H1 (cell line): ENCODE measurements around the gene NAA11. TPM values are rescaled to one million over a fixed set of nuclear protein-coding genes. Genes with fewer than 3 reads are reported as not detected.

Experiments
- CTCF ChIA-PET: fragments of 300-600 bp; sonication (Branson Sonifier 250); formaldehyde crosslinking; loops from one replicate; lab custom pipeline; 2021; ENCODE audit not compliant: partially characterized antibody; lab: Charles Lee
- POLR2A ChIA-PET: fragments of 300-600 bp; sonication (Branson Sonifier 250); formaldehyde crosslinking; loops from one replicate; lab custom pipeline; 2021; ENCODE audit warnings: inconsistent platforms; ENCODE audit not compliant: partially characterized antibody; lab: Charles Lee
- DNase-seq, 2 experiments: peaks; one replicate each; pipeline versions ENCODE4 v3.0.0 to v3.0.0-alpha.2; 2010 to 2022; ENCODE audit warnings: low spot score in 2 of 2, low read depth in 1 of 2, mixed read lengths in 1 of 2
- FAIRE-seq: peaks from 2 replicates; lab custom pipeline; 2011; peaks lifted over from hg19 to GRCh38; lab: Jason Lieb, UNC
- H2AFZ ChIP-seq: 2 replicates; pipeline ENCODE4 v1.8.1; 2012; ENCODE audit warnings: low read length, inconsistent platforms
- H2AK5ac ChIP-seq: 2 replicates; pipeline ENCODE4 v1.6.1; 2013; ENCODE audit warnings: low read depth, low read length
- H2BK120ac ChIP-seq: replicated peaks from 2 replicates; pipeline ENCODE3; 2013; ENCODE audit warnings: low read depth, low read length, inconsistent platforms
- H2BK12ac ChIP-seq: 2 replicates; pipeline ENCODE4 v1.6.1; 2013; ENCODE audit warnings: low read depth, low read length
- H2BK15ac ChIP-seq: 2 replicates; pipeline ENCODE4 v1.6.1; 2013; ENCODE audit warnings: low read length
- H2BK20ac ChIP-seq: 2 replicates; pipeline ENCODE4 v1.6.1; 2013; ENCODE audit warnings: low read length
- H2BK5ac ChIP-seq: 2 replicates; pipeline ENCODE4 v1.6.1; 2013; ENCODE audit warnings: low read depth, low read length
- H3K14ac ChIP-seq: 2 replicates; pipeline ENCODE4 v1.6.1; 2013; ENCODE audit warnings: inconsistent platforms; ENCODE audit not compliant: insufficient read length
- H3K18ac ChIP-seq: 2 replicates; pipeline ENCODE4 v1.6.1; 2013; ENCODE audit warnings: low read length; ENCODE audit errors: extremely low read depth
- H3K23ac ChIP-seq: 2 replicates; pipeline ENCODE4 v1.6.1; 2013; ENCODE audit warnings: inconsistent platforms; ENCODE audit not compliant: insufficient read length
- H3K23me2 ChIP-seq: 2 replicates; pipeline ENCODE4 v1.6.1; 2013; ENCODE audit warnings: low read depth, low read length
- H3K27ac ChIP-seq: 2 replicates; pipeline ENCODE4 v1.6.1; 2011; ENCODE audit warnings: low read depth, low read length, inconsistent platforms
- H3K27me3 ChIP-seq, 4 experiments: replicated peaks in 1 of 4; 1 replicate in 1 of 4; 2 replicates in 3 of 4; pipeline versions ENCODE4 v1.6.1 to v1.8.1; 2011 to 2013; ENCODE audit warnings: low read length in 3 of 4, mild to moderate bottlenecking in 3 of 4, inconsistent platforms in 2 of 4, mixed read lengths in 2 of 4, moderate library complexity in 1 of 4; ENCODE audit not compliant: control insufficient read depth in 3 of 4, insufficient read depth in 3 of 4; ENCODE audit errors: extremely low read depth in 1 of 4
- H3K36me3 ChIP-seq, 4 experiments: 2 replicates each; pipeline versions ENCODE4 v1.6.1 to v1.8.1; 2011 to 2013; ENCODE audit warnings: mild to moderate bottlenecking in 4 of 4, low read length in 3 of 4, moderate library complexity in 2 of 4, control low read depth in 1 of 4, inconsistent platforms in 1 of 4; ENCODE audit not compliant: insufficient read depth in 4 of 4, control insufficient read depth in 2 of 4
- H3K4ac ChIP-seq: replicated peaks from 2 replicates; pipeline ENCODE3; 2013; ENCODE audit warnings: low read length, low read depth, mixed read lengths, inconsistent platforms; ENCODE audit not compliant: insufficient read length
- H3K4me1 ChIP-seq, 4 experiments: replicated peaks in 1 of 4; 1 replicate in 1 of 4; 2 replicates in 3 of 4; pipeline versions ENCODE4 v1.6.1 to v1.8.1; 2011 to 2013; ENCODE audit warnings: low read length in 3 of 4, inconsistent platforms in 2 of 4, mixed read lengths in 1 of 4; ENCODE audit not compliant: insufficient read depth in 4 of 4, control insufficient read depth in 3 of 4
- H3K4me2 ChIP-seq, 2 experiments: 2 replicates each; pipeline versions ENCODE4 v1.6.1 to v1.8.1; 2011 to 2013; ENCODE audit warnings: low read depth in 2 of 2, low read length in 2 of 2, control low read depth in 1 of 2, inconsistent platforms in 1 of 2, mild to moderate bottlenecking in 1 of 2; ENCODE audit not compliant: insufficient read depth in 1 of 2
- H3K4me3 ChIP-seq, 4 experiments: fragments of 200-600, 300-600 bp in 1 of 4; sonication (generic), shearing (Covaris generic), sonication (Bioruptor Twin) in 1 of 4; 2 replicates each; pipeline versions ENCODE4 v1.5.1 to v1.8.1; 2011 to 2016; ENCODE audit warnings: low read length in 4 of 4, low read depth in 3 of 4, control low read depth in 2 of 4, inconsistent platforms in 2 of 4, mild to moderate bottlenecking in 2 of 4, mixed read lengths in 1 of 4, moderate library complexity in 1 of 4; ENCODE audit not compliant: insufficient read depth in 2 of 4; ENCODE audit errors: extremely low read depth in 1 of 4
- H3K56ac ChIP-seq: replicated peaks from 2 replicates; pipeline ENCODE3; 2013; ENCODE audit warnings: low read depth, mild to moderate bottlenecking, mixed read lengths, low read length, inconsistent platforms; ENCODE audit not compliant: insufficient read length
- H3K79me1 ChIP-seq: 2 replicates; pipeline ENCODE4 v1.6.1; 2013; ENCODE audit warnings: low read depth, low read length, control low read depth
- H3K79me2 ChIP-seq, 2 experiments: 2 replicates each; pipeline versions ENCODE4 v1.6.1 to v1.8.1; 2012 to 2013; ENCODE audit warnings: low read length in 2 of 2, mild to moderate bottlenecking in 2 of 2, inconsistent platforms in 1 of 2; ENCODE audit not compliant: insufficient read depth in 2 of 2, control insufficient read depth in 1 of 2
- H3K9ac ChIP-seq, 4 experiments: replicated peaks in 1 of 4; 1 replicate in 1 of 4; 2 replicates in 3 of 4; pipeline versions ENCODE4 v1.6.1 to v1.8.1; 2011 to 2013; ENCODE audit warnings: low read depth in 3 of 4, low read length in 3 of 4, control low read depth in 2 of 4, mild to moderate bottlenecking in 2 of 4, moderate library complexity in 2 of 4, inconsistent platforms in 1 of 4; ENCODE audit errors: extremely low read depth in 1 of 4
- H3K9me3 ChIP-seq, 2 experiments: 2 replicates each; pipeline versions ENCODE4 v1.6.1 to v1.8.1; 2012 to 2013; ENCODE audit warnings: mild to moderate bottlenecking in 2 of 2, moderate library complexity in 2 of 2, control low read depth in 1 of 2, inconsistent platforms in 1 of 2, low read depth in 1 of 2, low read length in 1 of 2, mixed read lengths in 1 of 2; ENCODE audit not compliant: insufficient read depth in 2 of 2
- H4K20me1 ChIP-seq, 2 experiments: replicated peaks in 1 of 2; 2 replicates each; pipeline versions ENCODE3 to v1.8.1; 2011 to 2013; ENCODE audit warnings: inconsistent platforms in 2 of 2, low read length in 2 of 2, mild to moderate bottlenecking in 1 of 2; ENCODE audit not compliant: insufficient read depth in 2 of 2, control insufficient read depth in 1 of 2
- H4K5ac ChIP-seq: 2 replicates; pipeline ENCODE4 v1.6.1; 2013; ENCODE audit warnings: low read length, low read depth, mixed read lengths, inconsistent platforms; ENCODE audit not compliant: insufficient read length
- H4K8ac ChIP-seq: 2 replicates; pipeline ENCODE4 v1.8.0; 2013; ENCODE audit warnings: mild to moderate bottlenecking, moderate library complexity, low read length, inconsistent platforms; ENCODE audit not compliant: insufficient read depth; ENCODE audit errors: extremely low read depth
- H4K91ac ChIP-seq: replicated peaks from 2 replicates; pipeline ENCODE3; 2013; ENCODE audit warnings: low read length, mixed read lengths, inconsistent platforms; ENCODE audit not compliant: insufficient read length
- ASH2L ChIP-seq: fragments of 200-600, 300-600 bp; sonication (generic); IDR thresholded peaks from one replicate; pipeline ENCODE4 v1.7.1; 2017; ENCODE audit warnings: low read length
- ATF2 ChIP-seq: IDR thresholded peaks from 2 replicates; pipeline ENCODE4 v1.6.1; 2012; ENCODE audit warnings: low read length, inconsistent platforms
- ATF3 ChIP-seq: IDR thresholded peaks from 2 replicates; pipeline ENCODE4 v1.6.1; 2011; ENCODE audit warnings: low read depth, mild to moderate bottlenecking, low read length; ENCODE audit not compliant: insufficient read depth
- GABPA ChIP-seq: IDR thresholded peaks from 2 replicates; pipeline ENCODE4 v1.6.1; 2011; ENCODE audit warnings: mild to moderate bottlenecking, low read length, moderate library complexity, borderline replicate concordance; ENCODE audit not compliant: insufficient read depth
- PHF8 ChIP-seq: fragments of 200-600 bp; sonication (generic); conservative IDR thresholded peaks from 2 replicates; pipeline ENCODE4 v1.7.1; 2012; ENCODE audit warnings: low read depth, mild to moderate bottlenecking, inconsistent platforms, low read length, moderate library complexity
- RNF2 ChIP-seq: fragments of 200-900, 300-1000 bp; sonication (generic); IDR thresholded peaks from 2 replicates; pipeline ENCODE4 v1.7.1; 2016; ENCODE audit warnings: borderline replicate concordance, low read depth, mild to moderate bottlenecking, antibody characterized with exemption, low read length; ENCODE audit not compliant: poor library complexity, severe bottlenecking; ENCODE audit errors: missing control alignments
- TAF7 ChIP-seq: optimal IDR thresholded peaks from 2 replicates; pipeline ENCODE3; 2011; ENCODE audit warnings: low read depth, mild to moderate bottlenecking, inconsistent platforms, low read length, moderate library complexity, borderline replicate concordance
- TEAD4 ChIP-seq: IDR thresholded peaks from 2 replicates; pipeline ENCODE4 v1.6.1; 2012; ENCODE audit warnings: low read depth, low read length, inconsistent platforms, mixed read lengths
- WGBS, 2 experiments: shearing (Covaris generic) in 1 of 2; methylation state at CpG; one replicate each; pipeline versions ENCODE4 v1.1.6 to v1.1.7; 2013 to 2015; ENCODE audit warnings: low lambda C conversion rate in 2 of 2, mixed read lengths in 2 of 2, inconsistent platforms in 1 of 2, low coverage in 1 of 2, missing lambda C conversion rate in 1 of 2; ENCODE audit not compliant: insufficient replicate concordance in 2 of 2, insufficient coverage in 1 of 2, insufficient read length in 1 of 2; ENCODE audit errors: extremely low coverage in 1 of 2, missing lambda C conversion rate in 1 of 2; 5-methylcytosine and 5-hydroxymethylcytosine counted together
- long read RNA-seq, 2 experiments: library from RNA in 1 of 2; library from capped mRNA in 1 of 2; stranded (forward); transcript quantifications; one replicate each; pipeline ENCODE4 v2.0.0, GENCODE V29; 2021; ENCODE audit warnings: inconsistent platforms in 1 of 2
- polyA minus RNA-seq, 3 experiments: library from RNA; depleted of rRNA, polyadenylated mRNA; stranded (reverse); fragments of >200 nt; gene quantifications; 1 replicate in 2 of 3; 2 replicates in 1 of 3; pipeline ENCODE4 v1.2.3, GENCODE V29; 2011
- polyA plus RNA-seq, 7 experiments: library from polyadenylated mRNA; depleted of rRNA in 3 of 7; stranded (reverse) in 5 of 7; unstranded in 2 of 7; fragments of >200 nt in 5 of 7; fragments of 200-250 nt in 2 of 7; gene quantifications; 1 replicate in 5 of 7; 2 replicates in 1 of 7; 4 replicates in 1 of 7; pipeline versions ENCODE4 v1.2.1 to v1.2.3, GENCODE V29; 2011 to 2013; ENCODE audit warnings: missing spikeins in 2 of 7, mixed read lengths in 2 of 7
- total RNA-seq: library from RNA; stranded (reverse); fragmentation: NEBNext Ultra II Directional; extraction: Animal tissue kit (Norgen Biotek cat#: 25700); gene quantifications from 2 replicates; pipeline ENCODE4 v1.2.1, GENCODE V29; 2021

NAA11 gene
- not detected in 2 replicates for total RNA-seq
- not detected in 2 replicates for polyA plus RNA-seq (2011; rRNA removed)
- not detected for polyA plus RNA-seq (2011; cell fraction: cytosol; rRNA removed)
- polyA plus RNA-seq (2011; cell fraction: nucleus; rRNA removed), result not detected
- not detected in 4 replicates for polyA plus RNA-seq (2012, experiment 1 of 2)
- polyA plus RNA-seq (2012, experiment 2 of 2), result not detected
- not detected for polyA plus RNA-seq (2013, experiment 1 of 2)
- not detected for polyA plus RNA-seq (2013, experiment 2 of 2)
- polyA minus RNA-seq (2011; rRNA and poly(A)+ RNA removed), result not detected in 2 replicates
- not detected for polyA minus RNA-seq (2011; cell fraction: cytosol; rRNA and poly(A)+ RNA removed)
- polyA minus RNA-seq (2011; cell fraction: nucleus; rRNA and poly(A)+ RNA removed), result not detected
- long read RNA-seq, experiment 1, result 0 reads
- long read RNA-seq, experiment 2, result 0 reads

GRCh38 chr4:79325864-79326328 is at the start of gene NAA11:
TSS of gene NAA11 (minus strand) at chr4:79326061. CDS start at chr4:79325877, 184 bp downstream.
- Histone ChIP-seq H3K79me2 (no peaks in the 10 kb centered on the region), H4K5ac (no peak within 1 kb of the TSS), H3K27me3 (no peaks in the 10 kb centered on the region), H3K27ac (no peak within 1 kb of the TSS), H4K91ac (no peak within 1 kb of the TSS), H2BK12ac (no peak within 1 kb of the TSS), H3K4me3 (no peak within 1 kb of the TSS), H2BK5ac (no peak within 1 kb of the TSS), H4K8ac (no peak within 1 kb of the TSS; the same call in 1 of the 2 replicates), H2BK120ac (no peak within 1 kb of the TSS), H3K9me3 (no peaks in the 10 kb centered on the region), H2BK15ac (no peak within 1 kb of the TSS), H3K23me2 (no peaks in the 10 kb centered on the region; the same call in 1 of the 2 replicates), H2AFZ (no peak within 1 kb of the TSS; the same call in 1 of the 2 replicates), H3K4ac (no peak within 1 kb of the TSS), H3K9ac (no peak within 1 kb of the TSS), H2BK20ac (no peak within 1 kb of the TSS), H3K79me1 (no peaks in the 10 kb centered on the region), H4K20me1 (no peaks in the 10 kb centered on the region), H3K23ac (no peak within 1 kb of the TSS), H3K4me1 (no peaks in the 10 kb centered on the region), H3K56ac (no peak within 1 kb of the TSS), H3K14ac (no peak within 1 kb of the TSS), H3K4me2 (no peak within 1 kb of the TSS), H3K18ac (no peak within 1 kb of the TSS), H2AK5ac (no peak within 1 kb of the TSS), H3K36me3 (no peaks in the 10 kb centered on the region)
- ChIA-PET POLR2A (no interaction called here), CTCF (interaction anchor here (1.6 kb wide), 1 partner anchor 12 kb away, joined by 3 read pairs; no protein-coding TSS in a partner anchor)
- no peak for FAIRE-seq
- 94% methylated on average over 19 of the region's 19 CpGs; no CpG with 5 or more reads in 1 of the 2 experiments for WGBS, 2 experiments
- no peak for DNase-seq
- TF ChIP-seq PHF8 (no peak), RNF2 (no peak), TAF7 (no peak), ASH2L (no peak), ATF2 (no peak), TEAD4 (no peak), GABPA (no peak), ATF3 (no peak)
